ENCODE measurements around the gene DCTN2. TPM values are rescaled to one million over a fixed set of nuclear protein-coding genes. Genes with fewer than 3 reads are reported as not detected.
"Not testable (repeated sequence)": the region's sequence is repeated elsewhere in the genome, so short reads cannot be mapped to it uniquely, and the experiment has no call there.

Gene DCTN2
- total RNA-seq, 3 donors from 2014 or later, result 72.3 to 84.3 (median 74.6) TPM

- DNase-seq, result peak; percentile 51
- no peaks in the 10 kb centered on the region for H3K36me3 Mint-ChIP-seq (ENCODE audit: insufficient read depth)
These were observed 36.2 kb upstream of the DCTN2 start for GRCh38 chr12:57583008-57583831.

GRCh38 chr12:57582440-57582839, 35.4 kb upstream of the DCTN2 start:
- peaks cover 12% of the 10 kb centered on the region for H3K27me3 Mint-ChIP-seq (ENCODE audit: low read depth)
- no peak overlapping the region for H3K4me3 Mint-ChIP-seq
- no peaks in the 10 kb centered on the region for H3K36me3 Mint-ChIP-seq (ENCODE audit: insufficient read depth)
- no peaks in the 10 kb centered on the region for H3K9me3 Mint-ChIP-seq
- ATAC-seq, result no peak
- peaks cover 3% of the 10 kb centered on the region for H3K4me1 Mint-ChIP-seq (ENCODE audit: low read depth)
- no peak for DNase-seq

More at GRCh38 chr12:57583008-57583831, 36.2 kb upstream of the DCTN2 start:
- H3K9me3 Mint-ChIP-seq, result no peaks in the 10 kb centered on the region
- H3K4me1 Mint-ChIP-seq (ENCODE audit: low read depth), result peaks cover 3% of the 10 kb centered on the region
- H3K4me3 Mint-ChIP-seq, result no peak overlapping the region
- H3K27me3 Mint-ChIP-seq (ENCODE audit: low read depth), result peaks cover 12% of the 10 kb centered on the region
- ATAC-seq, result peak; percentile 100

- H3K4me3 Mint-ChIP-seq, result no peak overlapping the region
- no peak for DNase-seq
- no peaks in the 10 kb centered on the region for H3K36me3 Mint-ChIP-seq (ENCODE audit: insufficient read depth)
- H3K27me3 Mint-ChIP-seq (ENCODE audit: low read depth), result peaks cover 12% of the 10 kb centered on the region
- no peaks in the 10 kb centered on the region for H3K9me3 Mint-ChIP-seq
- H3K4me1 Mint-ChIP-seq (ENCODE audit: low read depth), result peaks cover 3% of the 10 kb centered on the region
- no peak for ATAC-seq
These were observed 34.8 kb upstream of the DCTN2 start for GRCh38 chr12:57581802-57582201.

- Mint-ChIP-seq H3K4me3 (no peak overlapping the region), H3K9me3 (no peaks in the 10 kb centered on the region), H3K27me3 (ENCODE audit: low read depth) (peaks cover 15% of the 10 kb centered on the region), H3K36me3 (ENCODE audit: insufficient read depth) (no peaks in the 10 kb centered on the region), H3K4me1 (ENCODE audit: low read depth) (peaks cover 3% of the 10 kb centered on the region)
- ATAC-seq, result no peak
- DNase-seq, result no peak
These were observed 33.4 kb upstream of the DCTN2 start for GRCh38 chr12:57580466-57580795.

GRCh38 chr12:57579677-57580465, 32.9 kb upstream of the DCTN2 start:
- no peak for DNase-seq
- Mint-ChIP-seq H3K4me3 (no peak overlapping the region), H3K36me3 (ENCODE audit: insufficient read depth) (no peaks in the 10 kb centered on the region), H3K27me3 (ENCODE audit: low read depth) (peaks cover 11% of the 10 kb centered on the region), H3K9me3 (no peaks in the 10 kb centered on the region), H3K4me1 (ENCODE audit: low read depth) (peaks cover 3% of the 10 kb centered on the region)
- ATAC-seq, result no peak

- Mint-ChIP-seq H3K27me3 (ENCODE audit: low read depth) (peaks cover 8% of the 10 kb centered on the region), H3K4me1 (ENCODE audit: low read depth) (peaks cover 3% of the 10 kb centered on the region), H3K36me3 (ENCODE audit: insufficient read depth) (no peaks in the 10 kb centered on the region), H3K9me3 (no peaks in the 10 kb centered on the region), H3K4me3 (no peak overlapping the region)
- no peak for DNase-seq
- no peak for ATAC-seq
These were observed 32.0 kb upstream of the DCTN2 start for GRCh38 chr12:57579011-57579410.

- Mint-ChIP-seq H3K27me3 (ENCODE audit: low read depth) (peaks cover 5% of the 10 kb centered on the region), H3K4me3 (no peak overlapping the region), H3K9me3 (no peaks in the 10 kb centered on the region), H3K4me1 (ENCODE audit: low read depth) (peaks cover 2% of the 10 kb centered on the region), H3K36me3 (ENCODE audit: insufficient read depth) (no peaks in the 10 kb centered on the region)
- no peak for ATAC-seq
- no peak for DNase-seq
These were observed 31.2 kb upstream of the DCTN2 start for GRCh38 chr12:57577981-57578758.

GRCh38 chr12:57576613-57577160, 29.7 kb upstream of the DCTN2 start:
- no peak for DNase-seq
- Mint-ChIP-seq H3K4me3 (no peak overlapping the region), H3K27me3 (ENCODE audit: low read depth) (peaks cover 3% of the 10 kb centered on the region), H3K9me3 (no peaks in the 10 kb centered on the region), H3K4me1 (ENCODE audit: low read depth) (no peaks in the 10 kb centered on the region), H3K36me3 (ENCODE audit: insufficient read depth) (no peaks in the 10 kb centered on the region)
- ATAC-seq, result no peak

- Mint-ChIP-seq H3K4me1 (ENCODE audit: low read depth) (no peaks in the 10 kb centered on the region), H3K4me3 (no peak overlapping the region), H3K27me3 (ENCODE audit: low read depth) (peaks cover 3% of the 10 kb centered on the region), H3K9me3 (no peaks in the 10 kb centered on the region), H3K36me3 (ENCODE audit: insufficient read depth) (no peaks in the 10 kb centered on the region)
- ATAC-seq, result no peak
- DNase-seq, result no peak
These were observed 29.0 kb upstream of the DCTN2 start for GRCh38 chr12:57575771-57576612.

GRCh38 chr12:57574795-57575194, 27.8 kb upstream of the DCTN2 start:
- H3K27me3 Mint-ChIP-seq (ENCODE audit: low read depth), result peaks cover 3% of the 10 kb centered on the region
- no peaks in the 10 kb centered on the region for H3K9me3 Mint-ChIP-seq
- no peaks in the 10 kb centered on the region for H3K36me3 Mint-ChIP-seq (ENCODE audit: insufficient read depth)
- DNase-seq (no peak), ATAC-seq (no peak)
- H3K4me1 Mint-ChIP-seq (ENCODE audit: low read depth), result no peaks in the 10 kb centered on the region
- H3K4me3 Mint-ChIP-seq, result no peak overlapping the region

- Mint-ChIP-seq H3K36me3 (ENCODE audit: insufficient read depth) (no peaks in the 10 kb centered on the region), H3K27me3 (ENCODE audit: low read depth) (peaks cover 3% of the 10 kb centered on the region), H3K4me3 (no peak overlapping the region), H3K4me1 (ENCODE audit: low read depth) (no peaks in the 10 kb centered on the region), H3K9me3 (no peaks in the 10 kb centered on the region)
- ATAC-seq (no peak), DNase-seq (no peak)
These were observed 25.2 kb upstream of the DCTN2 start for GRCh38 chr12:57571926-57572762.

GRCh38 chr12:57570438-57570837, 23.4 kb upstream of the DCTN2 start:
- not testable (repeated sequence) for DNase-seq; H3K27me3 Mint-ChIP-seq (ENCODE audit: low read depth); H3K36me3 Mint-ChIP-seq (ENCODE audit: insufficient read depth); H3K4me1 Mint-ChIP-seq (ENCODE audit: low read depth); H3K9me3 Mint-ChIP-seq; H3K4me3 Mint-ChIP-seq; ATAC-seq

- Mint-ChIP-seq H3K9me3 (no peaks in the 10 kb centered on the region), H3K36me3 (ENCODE audit: insufficient read depth) (no peaks in the 10 kb centered on the region), H3K4me3 (no peak overlapping the region), H3K27me3 (ENCODE audit: low read depth) (peaks cover under 1% of the 10 kb centered on the region), H3K4me1 (ENCODE audit: low read depth) (no peaks in the 10 kb centered on the region)
- no peak for ATAC-seq
- no peak for DNase-seq
These were observed 22.9 kb upstream of the DCTN2 start for GRCh38 chr12:57569858-57570257.
